IMR-90 (cell line): ENCODE measurements around the gene FAM114A2. TPM values are rescaled to one million over a fixed set of nuclear protein-coding genes. Genes with fewer than 3 reads are reported as not detected.
A peak's percentile ranks its signal among the peaks of the same experiment; 100 is the strongest.

Experiments
- ATAC-seq: fragments of 200-7000 bp; cut with Tn5 transposase; 2 replicates; pipeline ENCODE4 v1.9.1; 2020; ENCODE audit warnings: low read depth, mild to moderate bottlenecking, moderate library complexity
- BruUV-seq: library from RNA; stranded (reverse); fragments of 400-500 nt; replicated peaks from 2 replicates; lab custom pipeline; 2021; lab: Mats Ljungman, UMichigan
- CTCF ChIA-PET: fragments of 300-600 bp; formaldehyde crosslinking; extraction: SDS; loops from one replicate; lab custom pipeline; 2021; ENCODE audit warnings: antibody characterized with exemption; lab: Yijun Ruan, JAX
- POLR2A ChIA-PET: fragments of 300-600 bp; sonication (Branson Sonifier 250); formaldehyde crosslinking; loops from one replicate; lab custom pipeline; 2022; ENCODE audit warnings: antibody characterized with exemption; ENCODE audit not compliant: unreplicated experiment; lab: Charles Lee
- DNase-seq: peaks from one replicate; pipeline ENCODE4 v3.0.0; 2013
- H2AFZ ChIP-seq: replicated peaks from 2 replicates; pipeline ENCODE3; 2013; ENCODE audit warnings: low read length, mild to moderate bottlenecking; ENCODE audit not compliant: poor library complexity
- H2AK5ac ChIP-seq: 2 replicates; pipeline ENCODE4 v1.6.1; 2013; ENCODE audit warnings: low read depth, low read length, inconsistent platforms
- H2AK9ac ChIP-seq: replicated peaks from 2 replicates; pipeline ENCODE3; 2013; ENCODE audit warnings: mild to moderate bottlenecking, low read depth, low read length, moderate library complexity; ENCODE audit not compliant: poor library complexity
- H2BK120ac ChIP-seq: 2 replicates; pipeline ENCODE4 v1.6.1; 2013; ENCODE audit warnings: low read depth, low read length, inconsistent platforms
- H2BK15ac ChIP-seq: 3 replicates; pipeline ENCODE4 v1.6.1; 2013; ENCODE audit warnings: low read depth, low read length, inconsistent platforms
- H2BK20ac ChIP-seq: 2 replicates; pipeline ENCODE4 v1.6.1; 2013; ENCODE audit warnings: low read depth, mild to moderate bottlenecking, inconsistent platforms, low read length, moderate library complexity
- H2BK5ac ChIP-seq: 2 replicates; pipeline ENCODE4 v1.6.1; 2013; ENCODE audit warnings: mild to moderate bottlenecking, low read depth, low read length, inconsistent platforms; ENCODE audit not compliant: poor library complexity, severe bottlenecking
- H3K14ac ChIP-seq: replicated peaks from 2 replicates; pipeline ENCODE4 v1.6.1; 2013; ENCODE audit warnings: low read depth, low read length, inconsistent platforms
- H3K18ac ChIP-seq: 2 replicates; pipeline ENCODE4 v1.6.1; 2013; ENCODE audit warnings: low read depth, low read length, control low read depth
- H3K23ac ChIP-seq: 2 replicates; pipeline ENCODE4 v1.6.1; 2013; ENCODE audit warnings: low read depth, low read length, inconsistent platforms
- H3K27ac ChIP-seq: 2 replicates; pipeline ENCODE4 v1.5.1; 2013; ENCODE audit warnings: mild to moderate bottlenecking, control low read depth, low read length; ENCODE audit not compliant: insufficient read depth
- H3K27me3 ChIP-seq: 2 replicates; pipeline ENCODE4 v1.6.1; 2013; ENCODE audit warnings: low read length; ENCODE audit not compliant: control insufficient read depth, insufficient read depth
- H3K36me3 ChIP-seq: 2 replicates; pipeline ENCODE4 v1.6.1; 2013; ENCODE audit warnings: low read length, mixed read lengths; ENCODE audit not compliant: control insufficient read depth, insufficient read depth
- H3K4ac ChIP-seq: 2 replicates; pipeline ENCODE4 v1.6.1; 2013; ENCODE audit warnings: low read depth, low read length, inconsistent platforms
- H3K4me1 ChIP-seq: 2 replicates; pipeline ENCODE4 v1.6.1; 2013; ENCODE audit warnings: low read length, mixed read lengths; ENCODE audit not compliant: control insufficient read depth, insufficient read depth
- H3K4me2 ChIP-seq: 2 replicates; pipeline ENCODE4 v1.6.1; 2013; ENCODE audit warnings: low read depth, mild to moderate bottlenecking, control low read depth, low read length, moderate library complexity
- H3K4me3 ChIP-seq: 2 replicates; pipeline ENCODE4 v1.5.1; 2013; ENCODE audit warnings: low read depth, mild to moderate bottlenecking, control low read depth, low read length, moderate library complexity; ENCODE audit not compliant: insufficient read depth
- H3K56ac ChIP-seq: 2 replicates; pipeline ENCODE4 v1.6.1; 2013; ENCODE audit warnings: low read length, inconsistent platforms; ENCODE audit not compliant: insufficient read depth; ENCODE audit errors: extremely low read depth
- H3K79me1 ChIP-seq, 2 experiments: 2 replicates each; pipeline ENCODE4 v1.6.1; 2013; ENCODE audit warnings: low read length in 2 of 2, inconsistent platforms in 1 of 2, low read depth in 1 of 2
- H3K9ac ChIP-seq: 2 replicates; pipeline ENCODE4 v1.6.1; 2013; ENCODE audit warnings: low read depth, low read length, control low read depth
- H3K9me1 ChIP-seq: 2 replicates; pipeline ENCODE4 v1.6.1; 2013; ENCODE audit warnings: low read length, inconsistent platforms; ENCODE audit not compliant: insufficient read depth
- H3K9me3 ChIP-seq: 2 replicates; pipeline ENCODE4 v1.6.1; 2013; ENCODE audit warnings: low read length; ENCODE audit not compliant: control insufficient read depth, insufficient read depth
- H4K20me1 ChIP-seq: 2 replicates; pipeline ENCODE4 v1.6.1; 2013; ENCODE audit warnings: low read length, inconsistent platforms; ENCODE audit not compliant: insufficient read depth
- H4K5ac ChIP-seq: 2 replicates; pipeline ENCODE4 v1.6.1; 2013; ENCODE audit warnings: mild to moderate bottlenecking, low read depth, low read length, control low read depth
- H4K8ac ChIP-seq, 2 experiments: 2 replicates each; pipeline ENCODE4 v1.6.1; 2013; ENCODE audit warnings: low read depth in 2 of 2, low read length in 2 of 2, control low read depth in 1 of 2, inconsistent platforms in 1 of 2
- H4K91ac ChIP-seq: 2 replicates; pipeline ENCODE4 v1.6.1; 2013; ENCODE audit warnings: low read depth, low read length, inconsistent platforms; ENCODE audit not compliant: insufficient read depth
- BHLHE40 ChIP-seq: fragments of 150-350 bp; IDR thresholded peaks from 2 replicates; pipeline ENCODE4 v1.6.1; 2016; ENCODE audit warnings: mild to moderate bottlenecking, low read depth, low read length
- CEBPB ChIP-seq: IDR thresholded peaks from 2 replicates; pipeline ENCODE4 v1.6.1; 2012; ENCODE audit warnings: low read depth, low read length, improper control_type of control experiment
- CHD1 ChIP-seq: IDR thresholded peaks from 2 replicates; pipeline ENCODE4 v1.6.1; 2012; ENCODE audit warnings: low read depth, low read length, improper control_type of control experiment
- ELK1 ChIP-seq: fragments of 150-350 bp; IDR thresholded peaks from 2 replicates; pipeline ENCODE4 v1.6.1; 2016; ENCODE audit warnings: low read depth, mild to moderate bottlenecking, low read length, moderate library complexity, borderline replicate concordance
- FOS ChIP-seq: fragments of 150-350 bp; IDR thresholded peaks from 2 replicates; pipeline ENCODE4 v1.6.1; 2016; ENCODE audit warnings: low read depth, low read length
- MAFK ChIP-seq: IDR thresholded peaks from 2 replicates; pipeline ENCODE4 v1.6.1; 2012; ENCODE audit warnings: low read depth, low read length, improper control_type of control experiment
- MAZ ChIP-seq: IDR thresholded peaks from 2 replicates; pipeline ENCODE4 v1.6.1; 2012; ENCODE audit warnings: low read depth, mild to moderate bottlenecking, low read length, improper control_type of control experiment, moderate library complexity, borderline replicate concordance
- POLR2A ChIP-seq: IDR thresholded peaks from 2 replicates; pipeline ENCODE4 v1.6.1; 2012; ENCODE audit warnings: mild to moderate bottlenecking, low read depth, low read length
- RAD21 ChIP-seq: IDR thresholded peaks from 2 replicates; pipeline ENCODE4 v1.6.1; 2012; ENCODE audit warnings: low read length, improper control_type of control experiment
- RCOR1 ChIP-seq: IDR thresholded peaks from 2 replicates; pipeline ENCODE4 v1.6.1; 2012; ENCODE audit warnings: mild to moderate bottlenecking, low read length, improper control_type of control experiment; ENCODE audit not compliant: insufficient replicate concordance
- USF2 ChIP-seq: fragments of 150-350 bp; IDR thresholded peaks from 2 replicates; pipeline ENCODE4 v1.6.1; 2017; ENCODE audit warnings: mild to moderate bottlenecking, antibody characterized with exemption, low read length, low read depth
- WGBS, 2 experiments: methylation state at CpG; one replicate each; pipeline versions ENCODE4 v1.1.5 to v1.1.7; 2013; ENCODE audit warnings: missing lambda C conversion rate in 2 of 2; ENCODE audit not compliant: insufficient read length in 1 of 2; ENCODE audit errors: extremely low coverage in 2 of 2; 5-methylcytosine and 5-hydroxymethylcytosine counted together
- dilution Hi-C: fragments of 300-500 bp; cut with HindIII; formaldehyde crosslinking; loops from one replicate; pipeline ENCODE4 v1.14.3; 2018; ENCODE audit warnings: low sequenced_read_pairs; ENCODE audit not compliant: unreplicated experiment
- in situ Hi-C: fragments of 300-500 bp; cut with MboI; formaldehyde crosslinking; loops from 3 replicates; pipeline ENCODE4 v1.14.3; 2019; ENCODE audit warnings: low sequenced_read_pairs, inconsistent platforms, mixed read lengths
- intact Hi-C: fragments of 100-400 bp; cut with micrococcal nuclease; formaldehyde crosslinking; loops from 2 replicates; pipeline ENCODE4 v1.10.0; 2022
- polyA plus RNA-seq, 3 experiments: library from polyadenylated mRNA; depleted of rRNA; stranded (reverse); fragments of >200 nt; gene quantifications; 2 replicates each; pipeline ENCODE4 v1.2.3, GENCODE V29; 2012; ENCODE audit warnings: low replicate concordance in 1 of 3
- total RNA-seq: library from RNA; depleted of rRNA; stranded (reverse); fragments of >200 nt; gene quantifications from 2 replicates; pipeline ENCODE4 v1.2.3, GENCODE V29; 2012

The FAM114A2 gene
- total and polyA plus RNA-seq, 2 of the 4 experiments (the other 2 are of a cell fraction) = 13.2 to 41.2 TPM

GRCh38 chr5:154058055-154059038, 19.6 kb upstream of the FAM114A2 start:
- H4K5ac ChIP-seq = no peak overlapping the region
- POLR2A ChIA-PET = no interaction called here
- H3K4me3 ChIP-seq = no peak overlapping the region
- H4K8ac ChIP-seq = no peak overlapping the region
- 70 to 100% methylated on average over 1 to 3 of the region's 10 CpGs for WGBS, 2 experiments
- no peak overlapping the region for H3K23ac ChIP-seq
- H3K4me2 ChIP-seq = no peak overlapping the region
- H3K27me3 ChIP-seq = no peaks in the 10 kb centered on the region
- no peak overlapping the region for H4K91ac ChIP-seq
- H3K27ac ChIP-seq = no peak overlapping the region
- no peak overlapping the region for H2AK9ac ChIP-seq
- intact Hi-C loops (no loop called here), dilution Hi-C loops (no loop called here), in situ Hi-C loops (no loop called here)
- H3K18ac ChIP-seq = no peak overlapping the region
- H2BK120ac ChIP-seq = no peak overlapping the region
- peaks cover 2% of the 10 kb centered on the region for H3K4me1 ChIP-seq
- no TSS peak for BruUV-seq
- peaks cover 5% of the 10 kb centered on the region; the same call in 1 of the 2 replicates for H3K36me3 ChIP-seq
- no peaks in the 10 kb centered on the region for H3K9me3 ChIP-seq
- H2BK5ac ChIP-seq = no peak overlapping the region
- H2AFZ ChIP-seq = no peak overlapping the region
- no peaks in the 10 kb centered on the region; the same call in 1 of the 2 replicates for H3K9me1 ChIP-seq
- peak; percentile 42 for ATAC-seq
- H2BK15ac ChIP-seq = no peak overlapping the region
- H3K9ac ChIP-seq = no peak overlapping the region
- H3K79me1 ChIP-seq = peaks cover 6 to 8% of the 10 kb centered on the region in 2 experiments; a peak in 2 of 4 replicates
- no peak overlapping the region for H3K14ac ChIP-seq
- H2AK5ac ChIP-seq = no peak overlapping the region
- no peak for TF ChIP-seq CEBPB
- TF ChIP-seq RAD21 = no peak
- TF ChIP-seq RCOR1 = no peak
- no peak for TF ChIP-seq MAFK
- TF ChIP-seq MAZ = no peak
- no peak for TF ChIP-seq POLR2A
- TF ChIP-seq ELK1 = no peak
- TF ChIP-seq CHD1 = no peak
- TF ChIP-seq BHLHE40 = no peak
- TF ChIP-seq FOS = no peak
- no peak for TF ChIP-seq USF2
- DNase-seq = peak; percentile 31
- H3K4ac ChIP-seq = no peak overlapping the region
- 0 out of 2 replicates have a peak, but pooled peaks cover 7% of the 10 kb centered on the region for H4K20me1 ChIP-seq
- CTCF ChIA-PET = interaction anchor here (0.8 to 1.0 kb wide), 2 partner anchors 28 to 347 kb away, joined by 3 read pairs; no protein-coding TSS in a partner anchor
- H2BK20ac ChIP-seq = no peak overlapping the region
- H3K56ac ChIP-seq = no peak overlapping the region
